Naive thymus-derived CD8-positive, alpha-beta T cell (primary cell): Measurements from ENCODE around the gene OVOL1. TPM values are rescaled to one million over a fixed set of nuclear protein-coding genes. Genes with fewer than 3 reads are reported as not detected.
A peak's percentile ranks its signal among the peaks of the same experiment; 100 is the strongest.

ENCODE experiments used
- ATAC-seq, 2 donors: fragments of 150-1000 bp; cut with Tn5 transposase in 1 of 2; sonication (Bioruptor Pico), chemical (Tn5 transposase) in 1 of 2; 1 replicate in 1 of 2; 2 replicates in 1 of 2; pipeline ENCODE4 v1.10.0; 2021; ENCODE audit warnings: mild to moderate bottlenecking in 2 of 2, moderate library complexity in 2 of 2
- POLR2A ChIA-PET: fragments of 350-600 bp; sonication (Branson Sonifier 250); formaldehyde crosslinking; loops from one replicate; lab custom pipeline; 2021; ENCODE audit warnings: antibody characterized with exemption; lab: Charles Lee
- DNase-seq, 10 donors: peaks; one replicate each; pipeline versions ENCODE4 v3.0.0 to v3.0.0-alpha.2; 2020 to 2022
- H3K27ac Mint-ChIP-seq, 10 donors: one replicate each; pipeline ENCODE4 v1.8.0; 2020 to 2022; ENCODE audit warnings: mild to moderate bottlenecking in 10 of 10, mixed read lengths in 10 of 10, moderate library complexity in 4 of 10, inconsistent platforms in 1 of 10
- H3K27me3 Mint-ChIP-seq, 5 donors: one replicate each; pipeline ENCODE4 v1.8.0; 2021 to 2022; ENCODE audit warnings: mixed read lengths in 5 of 5
- H3K36me3 Mint-ChIP-seq, 3 donors: one replicate each; pipeline ENCODE4 v1.8.0; 2020 to 2022; ENCODE audit warnings: mixed read lengths in 3 of 3, mild to moderate bottlenecking in 2 of 3, inconsistent platforms in 1 of 3
- H3K4me1 Mint-ChIP-seq, 4 donors: one replicate each; pipeline ENCODE4 v1.8.0; 2021 to 2022; ENCODE audit warnings: mixed read lengths in 4 of 4
- H3K4me3 Mint-ChIP-seq, 10 donors: one replicate each; pipeline ENCODE4 v1.8.0; 2020 to 2022; ENCODE audit warnings: mild to moderate bottlenecking in 10 of 10, mixed read lengths in 10 of 10, moderate library complexity in 6 of 10, inconsistent platforms in 1 of 10
- H3K9me3 Mint-ChIP-seq, 9 donors: one replicate each; pipeline ENCODE4 v1.8.0; 2020 to 2022; ENCODE audit warnings: mixed read lengths in 9 of 9, mild to moderate bottlenecking in 3 of 9, inconsistent platforms in 1 of 9, moderate library complexity in 1 of 9
- polyA plus RNA-seq, 3 donors: library from polyadenylated mRNA; unstranded; fragments of 300-500 nt; fragmentation: Illumina TruSeq; gene quantifications; one replicate each; pipeline ENCODE4 v1.2.3, GENCODE V29; 2021
- total RNA-seq, 8 experiments: library from RNA in 2 of 8; stranded (reverse) in 2 of 8; gene quantifications; one replicate each; pipeline ENCODE4 v1.2.3 and lab custom pipeline; 2021 to 2026

Gene OVOL1
- total and polyA plus RNA-seq, 5 experiments from 2014 or later = not detected

DNA sequence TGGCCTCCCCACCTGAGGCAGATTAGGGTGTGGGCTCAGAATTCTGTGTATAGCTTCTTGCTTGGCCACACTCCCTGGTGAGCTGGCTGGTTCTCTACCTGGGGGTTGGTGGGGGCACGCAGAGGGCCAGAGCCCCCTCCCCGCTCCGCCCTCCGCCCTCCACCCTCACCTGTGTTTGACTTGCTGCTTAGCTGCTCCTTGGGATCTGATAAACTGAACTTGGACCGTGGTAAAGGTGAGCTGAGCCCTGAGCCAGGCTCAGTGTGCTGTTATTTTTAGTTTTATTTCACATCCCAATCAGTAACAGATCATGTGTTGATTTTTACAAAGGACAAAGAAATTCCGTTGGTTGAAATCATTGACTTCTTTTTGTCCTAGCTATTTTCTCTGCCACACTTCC is 2.0 kb downstream of the OVOL1 start:
- Mint-ChIP-seq H3K27me3 (peaks cover 11 to 57% (median 26%) of the 10 kb centered on the region in 5 donors), H3K4me3 (peak overlapping the region in 6 of 10 donors; percentile 45 to 90 (median 82)), H3K36me3 (no peaks in the 10 kb centered on the region), H3K4me1 (peaks cover 10 to 34% (median 23%) of the 10 kb centered on the region in 4 donors), H3K9me3 (peaks cover 0 to 3% (median 0%) of the 10 kb centered on the region in 9 donors), H3K27ac (peak overlapping the region in 1 of 10 donors; percentile 2)
- no peak for ATAC-seq
- no peak for DNase-seq
- POLR2A ChIA-PET = interaction anchor here (1.3 to 1.4 kb wide), 2 partner anchors 10 to 77 kb away, joined by 4 to 5 read pairs; partner anchors contain the start of gene KAT5

DNA sequence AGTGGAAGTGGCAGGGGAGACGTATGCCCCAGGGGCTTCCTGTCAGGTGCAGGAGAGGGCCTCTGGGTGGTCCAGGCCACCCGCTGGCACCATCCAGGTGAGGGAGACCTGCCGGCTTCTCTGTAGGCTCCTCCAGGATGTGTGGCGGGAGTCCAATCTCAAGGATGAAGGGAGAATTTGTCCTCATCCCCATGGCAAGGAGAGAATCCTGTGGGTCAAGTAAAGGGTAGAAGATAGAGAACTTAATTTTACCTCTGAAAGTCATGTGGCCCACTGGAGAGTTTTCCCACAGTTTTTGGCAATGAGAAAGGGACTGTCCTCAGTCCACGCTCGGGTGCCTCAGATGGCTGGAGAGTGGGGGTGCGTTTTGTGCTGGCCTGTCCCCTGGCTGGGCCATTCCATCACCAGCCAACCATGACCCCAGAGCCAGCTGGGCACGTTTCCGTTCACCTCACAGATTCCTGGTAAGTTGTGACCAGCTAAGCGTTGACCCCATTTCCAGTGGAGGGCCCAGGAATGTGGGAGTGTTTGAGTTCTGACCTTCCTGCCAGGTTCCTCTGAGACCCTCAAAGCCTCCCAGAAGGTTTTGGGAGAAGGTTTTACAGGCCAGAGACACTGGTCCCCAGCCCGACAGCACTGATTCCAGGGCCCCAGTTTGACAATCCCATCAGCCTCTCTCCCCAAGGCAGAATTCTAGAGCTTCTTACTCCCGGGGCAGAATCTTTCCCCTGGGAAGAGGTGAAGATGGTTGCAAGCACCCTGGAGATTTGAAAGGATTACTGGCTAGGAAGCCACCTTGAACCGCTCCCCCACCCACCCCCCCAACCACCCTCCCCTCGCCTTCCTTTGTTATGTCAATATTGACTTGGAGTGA is 2.6 kb downstream of the OVOL1 start:
- H3K4me3 Mint-ChIP-seq = peak overlapping the region in 1 of 10 donors; percentile 80
- no peak for ATAC-seq
- peaks cover 0 to 3% (median 0%) of the 10 kb centered on the region in 9 donors for H3K9me3 Mint-ChIP-seq
- DNase-seq = no peak
- H3K27ac Mint-ChIP-seq = peak overlapping the region in 1 of 10 donors; percentile 1
- no peaks in the 10 kb centered on the region for H3K36me3 Mint-ChIP-seq
- H3K4me1 Mint-ChIP-seq = peaks cover 10 to 34% (median 23%) of the 10 kb centered on the region in 4 donors
- POLR2A ChIA-PET = interaction anchor here (1.3 to 1.4 kb wide), 2 partner anchors 10 to 77 kb away, joined by 4 to 5 read pairs; partner anchors contain the start of gene KAT5
- H3K27me3 Mint-ChIP-seq = peaks cover 9 to 57% (median 26%) of the 10 kb centered on the region in 5 donors

DNA sequence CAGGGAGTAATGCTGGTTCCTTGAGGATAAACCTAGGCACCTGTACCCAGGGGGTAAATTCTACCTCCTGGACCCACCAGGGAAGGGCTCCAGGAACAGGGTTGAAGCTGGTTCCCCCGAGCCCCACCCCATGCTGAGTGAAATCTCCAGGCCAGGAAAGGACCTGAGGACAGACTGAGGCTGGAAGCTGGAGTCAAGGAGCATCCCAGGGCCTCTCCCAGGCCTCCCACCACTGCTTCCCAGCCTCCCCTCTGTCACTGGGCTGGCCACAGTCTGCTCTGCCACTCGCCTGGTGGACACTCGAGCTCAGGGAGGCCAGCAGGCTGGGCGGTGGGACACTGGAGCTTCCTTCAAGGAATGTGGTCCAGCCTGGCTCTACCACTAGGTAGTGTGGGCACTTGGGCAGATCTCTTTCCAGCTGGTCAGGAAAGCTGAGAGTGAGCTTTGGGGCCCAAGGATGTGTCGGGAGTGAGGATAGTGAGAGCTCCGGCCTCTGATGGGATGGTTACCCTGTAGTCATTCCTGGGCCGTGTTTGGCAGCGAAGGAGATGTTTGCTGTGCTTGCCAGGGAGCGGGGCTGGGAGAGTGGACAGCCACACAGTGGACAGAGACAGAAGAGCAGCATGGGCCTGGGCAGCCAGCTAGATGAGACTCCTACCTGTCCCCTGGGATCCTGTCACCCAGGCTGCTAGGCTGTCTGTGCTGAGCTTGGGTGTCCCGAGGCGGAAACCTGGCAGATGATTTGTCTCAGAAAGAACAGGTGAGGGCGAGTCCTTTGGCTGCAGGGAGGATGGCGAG is 3.4 kb downstream of the OVOL1 start:
- DNase-seq (no peak), ATAC-seq (no peak)
- no peaks in the 10 kb centered on the region for H3K36me3 Mint-ChIP-seq
- peak overlapping the region in 1 of 10 donors; percentile 44 for H3K27ac Mint-ChIP-seq
- peaks cover 9 to 54% (median 26%) of the 10 kb centered on the region in 5 donors for H3K27me3 Mint-ChIP-seq
- peaks cover 7 to 28% (median 19%) of the 10 kb centered on the region in 4 donors for H3K4me1 Mint-ChIP-seq
- POLR2A ChIA-PET = no interaction called here
- no peak overlapping the region for H3K4me3 Mint-ChIP-seq
- peaks cover 0 to 3% (median 0%) of the 10 kb centered on the region in 9 donors for H3K9me3 Mint-ChIP-seq

DNA sequence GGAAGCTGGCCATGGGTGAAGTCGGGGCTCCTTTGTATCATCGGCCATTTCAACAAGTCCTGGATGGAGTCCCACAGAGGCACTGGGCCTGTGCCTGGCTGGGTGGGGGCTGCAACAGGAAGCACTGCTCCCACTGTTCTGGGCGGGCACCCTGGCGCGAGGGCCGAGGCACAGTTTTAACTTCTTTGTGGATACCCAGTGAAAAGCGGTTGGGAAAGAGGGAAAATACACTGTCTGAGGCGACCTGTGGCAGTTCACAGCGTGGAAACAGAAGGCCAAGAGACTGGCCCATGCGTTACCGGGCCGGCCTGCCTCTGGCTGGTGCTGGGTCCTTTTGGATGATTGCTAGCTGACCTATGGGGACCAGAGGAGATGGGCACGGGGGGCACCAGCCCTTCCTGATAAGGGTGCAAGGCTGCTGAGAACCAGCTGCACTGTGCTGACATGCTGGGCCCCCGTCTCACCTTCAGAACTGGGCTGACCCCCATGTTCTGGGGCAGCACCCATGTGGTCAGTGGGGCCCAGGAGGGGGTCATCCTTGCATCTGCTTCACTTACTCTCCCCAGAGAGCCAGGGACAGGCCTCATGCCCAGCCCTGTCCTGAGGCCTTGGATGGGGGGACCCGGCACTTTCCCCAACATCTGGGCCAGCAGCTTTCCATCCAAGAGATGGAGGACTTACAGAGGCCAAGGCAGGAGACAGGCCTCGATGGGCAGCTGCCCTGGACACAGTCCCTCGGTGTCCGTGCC is 4.2 kb downstream of the OVOL1 start:
- no peak overlapping the region for H3K4me3 Mint-ChIP-seq
- peaks cover 3 to 20% (median 13%) of the 10 kb centered on the region in 4 donors for H3K4me1 Mint-ChIP-seq
- no peak overlapping the region for H3K27ac Mint-ChIP-seq
- POLR2A ChIA-PET = interaction anchor here (0.9 to 1.1 kb wide), 2 partner anchors 11 to 12 kb away, joined by 3 read pairs; no protein-coding TSS in a partner anchor
- ATAC-seq = no peak
- peaks cover 9 to 46% (median 22%) of the 10 kb centered on the region in 5 donors for H3K27me3 Mint-ChIP-seq
- H3K36me3 Mint-ChIP-seq = no peaks in the 10 kb centered on the region
- no peaks in the 10 kb centered on the region for H3K9me3 Mint-ChIP-seq
- no peak for DNase-seq

DNA sequence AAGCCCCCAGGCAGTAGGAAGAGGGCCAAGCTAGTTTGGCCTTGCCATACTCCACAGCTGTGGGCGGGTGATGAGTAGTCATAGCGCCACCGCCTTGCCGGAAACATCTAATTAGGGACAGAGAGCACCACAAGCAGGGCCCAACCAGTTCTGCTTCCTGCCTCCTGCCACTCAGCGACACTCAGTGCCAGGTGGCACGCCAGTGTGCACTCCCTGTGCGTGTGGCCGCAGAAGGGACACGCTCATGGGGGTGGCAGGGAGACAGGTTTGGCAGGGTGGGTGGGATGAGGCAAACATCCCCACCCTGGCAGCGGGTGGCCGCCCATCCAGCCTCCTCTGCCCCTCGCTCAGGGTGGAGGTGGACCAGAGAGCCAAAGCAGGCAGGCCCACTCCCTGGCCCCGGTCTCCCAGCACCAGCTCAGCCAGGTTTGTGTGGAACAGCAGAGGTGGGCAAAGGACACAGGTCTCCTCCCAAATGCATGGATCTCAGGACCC is 4.9 kb downstream of the OVOL1 start:
- Mint-ChIP-seq H3K27me3 (peaks cover 9 to 44% (median 25%) of the 10 kb centered on the region in 5 donors), H3K9me3 (no peaks in the 10 kb centered on the region), H3K4me3 (no peak overlapping the region), H3K4me1 (peaks cover 3 to 19% (median 12%) of the 10 kb centered on the region in 4 donors), H3K36me3 (no peaks in the 10 kb centered on the region), H3K27ac (no peak overlapping the region)
- DNase-seq (peak in 2 of 10 donors; percentile 25 to 30), ATAC-seq (peak in 1 of 2 donors; percentile 81)
- POLR2A ChIA-PET = interaction anchor here (0.6 to 1.1 kb wide), 3 partner anchors 12 to 14 kb away, joined by 3 read pairs; no protein-coding TSS in a partner anchor

GRCh38 chr11:65792456-65792855 is 5.6 kb downstream of the OVOL1 start:
- Mint-ChIP-seq H3K9me3 (no peaks in the 10 kb centered on the region), H3K27ac (no peak overlapping the region), H3K4me3 (peak overlapping the region in 1 of 10 donors; percentile 32), H3K4me1 (peaks cover 1 to 17% (median 8%) of the 10 kb centered on the region in 4 donors), H3K27me3 (peaks cover 10 to 48% (median 27%) of the 10 kb centered on the region in 5 donors), H3K36me3 (no peaks in the 10 kb centered on the region)
- no peak for ATAC-seq
- DNase-seq = no peak
- POLR2A ChIA-PET = interaction anchor here (0.6 to 1.1 kb wide), 3 partner anchors 13 to 14 kb away, joined by 3 read pairs; no protein-coding TSS in a partner anchor

- DNase-seq = no peak
- Mint-ChIP-seq H3K36me3 (no peaks in the 10 kb centered on the region), H3K27ac (no peak overlapping the region), H3K4me3 (no peak overlapping the region), H3K4me1 (peaks cover 0 to 14% (median 5%) of the 10 kb centered on the region in 4 donors), H3K27me3 (peaks cover 8 to 52% (median 24%) of the 10 kb centered on the region in 5 donors), H3K9me3 (no peaks in the 10 kb centered on the region)
- no peak for ATAC-seq
- POLR2A ChIA-PET = interaction anchor here (0.7 kb wide), 1 partner anchor 937 kb away, joined by 3 read pairs; no protein-coding TSS in a partner anchor
Measured at GRCh38 chr11:65793144-65793581, 6.3 kb downstream of the OVOL1 start.

DNA sequence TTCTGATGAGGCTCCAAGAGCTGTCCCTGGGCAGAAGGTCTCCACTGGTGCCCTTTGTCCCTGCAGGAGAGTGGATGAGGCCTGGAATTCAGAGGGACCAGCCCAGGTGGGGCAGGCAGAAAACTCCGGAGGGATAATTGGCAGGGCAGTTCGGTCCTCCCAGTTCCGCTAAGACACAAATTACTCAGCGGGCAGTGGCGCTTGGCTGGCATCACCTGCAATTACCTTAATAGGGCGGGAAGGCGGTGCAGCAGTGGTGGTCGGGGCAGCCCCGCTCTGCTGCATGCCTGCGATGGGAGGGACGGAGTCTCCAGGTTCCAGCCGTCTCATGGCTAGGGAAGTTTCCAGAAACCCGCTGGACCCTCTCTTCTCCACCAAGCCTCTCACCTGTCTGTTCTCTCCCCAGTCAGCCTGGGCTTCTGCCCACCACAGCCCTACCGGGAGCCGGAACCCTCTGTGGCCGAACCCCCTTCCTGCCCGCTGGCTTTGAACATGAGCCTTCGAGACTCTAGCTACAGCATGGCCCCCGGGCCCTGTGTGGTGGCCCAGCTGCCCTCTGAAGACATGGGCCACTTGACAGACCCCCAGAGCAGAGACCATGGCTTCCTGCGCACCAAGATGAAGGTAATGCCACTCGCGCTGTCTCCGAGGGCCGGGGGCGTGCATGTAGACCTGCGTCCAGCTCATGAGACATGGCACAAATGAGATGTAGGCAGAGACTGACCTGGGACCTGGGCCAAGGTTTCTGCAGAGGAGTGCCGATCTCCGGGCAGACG is 7.0 kb downstream of the OVOL1 start:
- Mint-ChIP-seq H3K9me3 (no peaks in the 10 kb centered on the region), H3K4me1 (peaks cover 0 to 11% (median 1%) of the 10 kb centered on the region in 4 donors), H3K36me3 (no peaks in the 10 kb centered on the region), H3K4me3 (no peak overlapping the region), H3K27me3 (peaks cover 8 to 47% (median 26%) of the 10 kb centered on the region in 5 donors), H3K27ac (no peak overlapping the region)
- ATAC-seq = no peak
- POLR2A ChIA-PET = interaction anchor here (0.5 kb wide), 1 partner anchor 407 kb away, joined by 6 read pairs; no protein-coding TSS in a partner anchor
- DNase-seq = no peak

DNA sequence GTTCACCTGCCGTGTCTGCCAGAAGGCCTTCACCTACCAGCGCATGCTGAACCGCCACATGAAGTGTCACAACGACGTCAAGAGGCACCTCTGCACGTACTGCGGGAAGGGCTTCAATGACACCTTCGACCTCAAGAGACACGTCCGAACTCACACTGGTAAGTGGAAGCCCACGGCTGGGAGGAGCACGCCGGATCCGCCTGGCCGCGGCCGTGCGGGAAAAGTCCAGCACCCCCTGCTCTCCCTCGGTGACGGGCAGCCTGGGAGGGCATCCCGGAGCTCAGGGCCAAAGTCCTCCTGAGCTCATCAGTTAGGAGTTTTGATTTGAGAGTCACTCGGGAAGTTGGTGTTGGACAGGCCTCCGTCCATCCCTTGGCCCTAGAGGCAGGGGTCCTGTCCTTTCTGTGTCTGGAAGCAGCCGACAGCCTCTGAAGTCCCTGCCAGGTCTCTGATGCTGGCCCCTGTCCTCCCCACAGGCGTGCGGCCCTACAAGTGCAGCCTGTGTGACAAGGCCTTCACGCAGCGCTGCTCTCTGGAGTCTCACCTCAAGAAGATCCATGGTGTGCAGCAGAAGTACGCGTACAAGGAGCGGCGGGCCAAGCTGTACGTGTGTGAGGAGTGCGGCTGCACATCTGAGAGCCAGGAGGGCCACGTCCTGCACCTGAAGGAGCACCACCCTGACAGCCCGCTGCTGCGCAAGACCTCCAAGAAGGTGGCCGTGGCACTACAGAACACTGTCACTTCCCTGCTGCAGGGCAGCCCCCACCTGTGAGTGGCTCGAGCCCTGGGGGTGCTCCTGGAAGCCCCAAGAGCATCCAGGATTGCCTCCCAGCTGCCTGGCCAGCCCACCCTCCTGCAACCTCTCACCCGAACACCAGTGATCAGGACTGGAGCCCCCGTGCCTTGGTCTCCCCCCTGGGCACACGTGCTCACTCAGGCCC is 8.0 kb downstream of the OVOL1 start:
- peaks cover 8 to 42% (median 24%) of the 10 kb centered on the region in 5 donors for H3K27me3 Mint-ChIP-seq
- peaks cover 0 to 9% (median under 1%) of the 10 kb centered on the region in 4 donors for H3K4me1 Mint-ChIP-seq
- no peak for DNase-seq
- H3K27ac Mint-ChIP-seq = no peak overlapping the region
- POLR2A ChIA-PET = interaction anchor here (0.5 kb wide), 1 partner anchor 406 kb away, joined by 6 read pairs; no protein-coding TSS in a partner anchor
- H3K9me3 Mint-ChIP-seq = no peaks in the 10 kb centered on the region
- no peak overlapping the region for H3K4me3 Mint-ChIP-seq
- no peak for ATAC-seq
- no peaks in the 10 kb centered on the region for H3K36me3 Mint-ChIP-seq
